DND-41 (cell line): Measurements from ENCODE around the gene CDKN2C.
A peak's percentile ranks its signal among the peaks of the same experiment; 100 is the strongest.

Experiments used
- ATAC-seq: fragments of 200-7000 bp; cut with Tn5 transposase; 3 replicates; pipeline ENCODE4 v1.9.1; 2021; ENCODE audit warnings: low read depth; ENCODE audit not compliant: insufficient read depth
- DNase-seq: peaks from one replicate; pipeline ENCODE4 v3.0.0-alpha.2; 2020
- H2AFZ ChIP-seq: 2 replicates; pipeline ENCODE4 v1.6.0; 2012; ENCODE audit warnings: low read depth, low read length
- H3K27ac ChIP-seq: 2 replicates; pipeline ENCODE4 v1.5.1; 2012; ENCODE audit warnings: low read length, inconsistent platforms
- H3K27me3 ChIP-seq: fragments of 200-600 bp; sonication (generic); 2 replicates; pipeline ENCODE4 v1.6.0; 2012; ENCODE audit warnings: low read length, mild to moderate bottlenecking, inconsistent platforms; ENCODE audit not compliant: insufficient read depth, poor library complexity
- H3K36me3 ChIP-seq: 2 replicates; pipeline ENCODE4 v1.5.1; 2012; ENCODE audit warnings: low read length, inconsistent platforms; ENCODE audit not compliant: insufficient read depth
- H3K4me1 ChIP-seq: 2 replicates; pipeline ENCODE4 v1.5.1; 2012; ENCODE audit warnings: mild to moderate bottlenecking, low read length; ENCODE audit not compliant: insufficient read depth
- H3K4me2 ChIP-seq: 2 replicates; pipeline ENCODE4 v1.6.0; 2012; ENCODE audit warnings: mild to moderate bottlenecking, moderate library complexity, low read length, inconsistent platforms; ENCODE audit not compliant: insufficient read depth
- H3K4me3 ChIP-seq, 2 experiments: fragments of 200-600 bp in 1 of 2; shearing (Covaris generic) in 1 of 2; 2 replicates each; pipeline ENCODE4 v1.5.1; 2012 to 2016; ENCODE audit warnings: inconsistent platforms in 2 of 2, low read length in 2 of 2, mild to moderate bottlenecking in 2 of 2, low read depth in 1 of 2, moderate library complexity in 1 of 2
- H3K79me2 ChIP-seq: 2 replicates; pipeline ENCODE4 v1.6.0; 2012; ENCODE audit warnings: low read length, inconsistent platforms; ENCODE audit not compliant: insufficient read depth
- H3K9ac ChIP-seq: 2 replicates; pipeline ENCODE4 v1.6.0; 2012; ENCODE audit warnings: low read depth, mild to moderate bottlenecking, inconsistent platforms, low read length, moderate library complexity
- H3K9me3 ChIP-seq: 2 replicates; pipeline ENCODE4 v1.5.1; 2012; ENCODE audit warnings: low read length, moderate library complexity, mild to moderate bottlenecking, inconsistent platforms; ENCODE audit not compliant: insufficient read depth, severe bottlenecking
- H4K20me1 ChIP-seq: 2 replicates; pipeline ENCODE4 v1.6.0; 2012; ENCODE audit warnings: low read length; ENCODE audit not compliant: insufficient read depth
- CTCF ChIP-seq: IDR thresholded peaks from 2 replicates; pipeline ENCODE4 v1.5.1; 2012; ENCODE audit warnings: borderline replicate concordance, low read length, moderate library complexity, mild to moderate bottlenecking; ENCODE audit not compliant: poor library complexity, severe bottlenecking; ENCODE audit errors: extremely low read depth
- EZH2 ChIP-seq: IDR thresholded peaks from 3 replicates; pipeline ENCODE4 v1.6.1; 2012; ENCODE audit warnings: borderline replicate concordance, low read depth, mild to moderate bottlenecking, moderate library complexity, low read length, inconsistent platforms; ENCODE audit not compliant: severe bottlenecking

CDKN2C gene

GRCh38 chr1:50972766-50973165 is 2.7 kb downstream of the CDKN2C start:
- Histone ChIP-seq H3K4me3 (peak overlapping the region; percentile 65 to 97; a peak in 3 of 4 replicates), H3K4me1 (peaks cover 35% of the 10 kb centered on the region), H3K79me2 (peaks cover 98% of the 10 kb centered on the region), H3K27me3 (no peaks in the 10 kb centered on the region), H2AFZ (no peak overlapping the region), H4K20me1 (peaks cover 16% of the 10 kb centered on the region), H3K36me3 (peaks cover 39% of the 10 kb centered on the region), H3K27ac (peak overlapping the region; percentile 73), H3K9ac (peak overlapping the region; percentile 100), H3K9me3 (no peaks in the 10 kb centered on the region), H3K4me2 (peak overlapping the region; percentile 62)
- no peak for TF ChIP-seq CTCF
- TF ChIP-seq EZH2 = no peak
- DNase-seq (no peak), ATAC-seq (no peak)

DNA sequence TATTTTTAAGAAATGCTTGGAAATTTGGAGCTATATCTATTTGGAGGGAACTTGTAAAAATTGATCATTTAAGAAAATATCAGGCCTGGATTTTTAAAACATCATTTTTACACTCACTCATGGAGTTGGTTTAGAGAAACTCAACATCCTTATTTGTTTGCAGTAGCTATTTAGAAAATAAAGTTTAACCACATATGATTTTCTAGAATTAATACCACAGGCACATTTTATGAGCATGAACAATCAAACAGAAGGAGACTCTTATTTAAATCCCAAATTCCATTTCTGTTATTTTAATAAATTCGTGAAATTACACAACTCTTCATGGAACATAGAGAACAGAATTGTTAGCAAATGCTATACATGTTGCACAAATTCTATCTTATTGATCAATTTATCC is 3.2 kb downstream of the CDKN2C start:
- Histone ChIP-seq H3K27ac (peak overlapping the region; percentile 73), H3K27me3 (no peaks in the 10 kb centered on the region), H3K4me2 (peak overlapping the region; percentile 62), H4K20me1 (peaks cover 16% of the 10 kb centered on the region), H3K9me3 (no peaks in the 10 kb centered on the region), H3K4me3 (peak overlapping the region; percentile 65 to 97; a peak in 3 of 4 replicates), H2AFZ (no peak overlapping the region), H3K79me2 (peaks cover 98% of the 10 kb centered on the region), H3K9ac (peak overlapping the region; percentile 100), H3K4me1 (peaks cover 33% of the 10 kb centered on the region), H3K36me3 (peaks cover 39% of the 10 kb centered on the region)
- no peak for TF ChIP-seq EZH2
- no peak for TF ChIP-seq CTCF
- ATAC-seq (no peak), DNase-seq (no peak)

GRCh38 chr1:50973875-50974617 is 4.0 kb downstream of the CDKN2C start:
- Histone ChIP-seq H3K4me1 (peaks cover 34% of the 10 kb centered on the region), H2AFZ (no peak overlapping the region), H3K4me3 (peak overlapping the region; percentile 65 to 97; a peak in 3 of 4 replicates), H3K27ac (peak overlapping the region; percentile 73), H3K9ac (peak overlapping the region; percentile 100), H3K79me2 (peaks cover 100% of the 10 kb centered on the region), H4K20me1 (peaks cover 16% of the 10 kb centered on the region), H3K9me3 (no peaks in the 10 kb centered on the region), H3K4me2 (peak overlapping the region; percentile 62), H3K36me3 (peaks cover 39% of the 10 kb centered on the region), H3K27me3 (no peaks in the 10 kb centered on the region)
- no peak for ATAC-seq
- DNase-seq = peak; percentile 44
- TF ChIP-seq EZH2 = no peak
- TF ChIP-seq CTCF = no peak
